ENCODE measurements around the gene SSX2. TPM values are rescaled to one million over a fixed set of nuclear protein-coding genes. Genes with fewer than 3 reads are reported as not detected.

SSX2 gene
- not detected in 5 replicates for total RNA-seq (2022; extraction: Qiagen RNA extraction; ENCODE audit: low read depth)

DNA sequence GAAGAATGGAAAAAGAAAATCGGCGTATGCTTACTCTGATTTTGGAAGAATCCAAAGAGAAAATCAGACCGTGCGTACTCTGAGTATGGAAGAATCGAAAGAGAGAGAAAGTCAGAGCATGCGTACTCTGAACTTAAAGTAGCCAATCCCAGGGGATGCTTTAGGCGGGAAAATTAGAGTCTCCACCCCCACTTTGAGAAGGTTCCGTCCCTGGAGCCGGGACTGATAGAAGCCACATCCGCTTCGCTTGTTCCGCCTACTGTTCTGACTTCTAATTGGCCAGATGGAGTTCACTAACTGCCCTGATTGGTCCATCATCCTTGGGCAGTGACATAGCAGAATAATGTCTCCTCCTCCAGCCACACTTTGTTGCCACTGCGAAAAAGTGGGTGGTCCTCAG, at the start of gene SSX2:
SSX2 (minus strand) TSS at position 101 of the 400 bp plus-strand sequence. CDS start 1,429 bp downstream, outside the sequence.

DNA sequence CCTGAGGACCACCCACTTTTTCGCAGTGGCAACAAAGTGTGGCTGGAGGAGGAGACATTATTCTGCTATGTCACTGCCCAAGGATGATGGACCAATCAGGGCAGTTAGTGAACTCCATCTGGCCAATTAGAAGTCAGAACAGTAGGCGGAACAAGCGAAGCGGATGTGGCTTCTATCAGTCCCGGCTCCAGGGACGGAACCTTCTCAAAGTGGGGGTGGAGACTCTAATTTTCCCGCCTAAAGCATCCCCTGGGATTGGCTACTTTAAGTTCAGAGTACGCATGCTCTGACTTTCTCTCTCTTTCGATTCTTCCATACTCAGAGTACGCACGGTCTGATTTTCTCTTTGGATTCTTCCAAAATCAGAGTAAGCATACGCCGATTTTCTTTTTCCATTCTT, 44.0 kb upstream of the SSX2 start, which contains the start of gene SSX2B:
SSX2B (plus strand) TSS at position 301 of the 400 bp plus-strand sequence. CDS start 1,429 bp downstream, outside the sequence.

GRCh38 chrX:52654800-52655199, 52.2 kb downstream of the SSX2 start, which contains the start of gene SSX7:
SSX7 (minus strand) TSS chrX:52654900; CDS start chrX:52653472, 1,428 bp downstream.

Other genes with a start within 250 kb of the SSX2 start
- 14.6 to 60.9 TPM (median 33.9 TPM) in 5 replicates for gene XAGE1A, start 211.4 kb downstream of the SSX2 start, total RNA-seq (2022; extraction: Qiagen RNA extraction; ENCODE audit: low read depth)
- gene XAGE1B, start 190.1 kb downstream of the SSX2 start, total RNA-seq (2022; extraction: Qiagen RNA extraction; ENCODE audit: low read depth) = 160 to 278 TPM (median 228 TPM) in 5 replicates
- gene SSX7, start 52.3 kb downstream of the SSX2 start, total RNA-seq (2022; extraction: Qiagen RNA extraction; ENCODE audit: low read depth) = not detected in 5 replicates
- not detected in 5 replicates for gene SSX2B, start 44.1 kb upstream of the SSX2 start, total RNA-seq (2022; extraction: Qiagen RNA extraction; ENCODE audit: low read depth)
- not detected in 5 replicates for gene SPANXN5, start 90.2 kb upstream of the SSX2 start, total RNA-seq (2022; extraction: Qiagen RNA extraction; ENCODE audit: low read depth)
- gene XAGE5, start 104.1 kb upstream of the SSX2 start, total RNA-seq (2022; extraction: Qiagen RNA extraction; ENCODE audit: low read depth) = not detected in 5 replicates
- gene XAGE3, start 160.9 kb upstream of the SSX2 start, total RNA-seq (2022; extraction: Qiagen RNA extraction; ENCODE audit: low read depth) = not detected in 5 replicates
- 7.2 to 18.8 TPM (median 9.4 TPM) in 5 replicates for gene FAM156B, start 190.2 kb upstream of the SSX2 start, total RNA-seq (2022; extraction: Qiagen RNA extraction; ENCODE audit: low read depth)

Measured in A549 treated with ZK216348 at 1 μM for 4 hours (cell line).